Vagina (tissue), 2 donors: ENCODE measurements around the gene TMEM17.

Experiments used
- POLR2AphosphoS5 ChIP-seq, 2 donors: sonication (generic); formaldehyde crosslinking; IDR thresholded peaks; one replicate each; pipeline ENCODE4 v1.9.0; 2017; ENCODE audit warnings: antibody characterized with exemption in 2 of 2, mild to moderate bottlenecking in 2 of 2, low read depth in 1 of 2; ENCODE audit not compliant: insufficient read depth in 1 of 2
- TF ChIP-seq, protein P1 (sequence below), 3 experiments: fragments of 450-650 bp in 2 of 3; fragments of 200-600 bp in 1 of 3; sonication (generic) in 1 of 3; IDR thresholded peaks; one replicate each; pipeline ENCODE4 v1.5.1; 2017 to 2019; ENCODE audit warnings: antibody characterized with exemption in 3 of 3, mild to moderate bottlenecking in 2 of 3, moderate library complexity in 2 of 3

GRCh38 chr2:62459672-62460071, 46.3 kb downstream of the TMEM17 start:
- TF ChIP-seq, protein P1, sequence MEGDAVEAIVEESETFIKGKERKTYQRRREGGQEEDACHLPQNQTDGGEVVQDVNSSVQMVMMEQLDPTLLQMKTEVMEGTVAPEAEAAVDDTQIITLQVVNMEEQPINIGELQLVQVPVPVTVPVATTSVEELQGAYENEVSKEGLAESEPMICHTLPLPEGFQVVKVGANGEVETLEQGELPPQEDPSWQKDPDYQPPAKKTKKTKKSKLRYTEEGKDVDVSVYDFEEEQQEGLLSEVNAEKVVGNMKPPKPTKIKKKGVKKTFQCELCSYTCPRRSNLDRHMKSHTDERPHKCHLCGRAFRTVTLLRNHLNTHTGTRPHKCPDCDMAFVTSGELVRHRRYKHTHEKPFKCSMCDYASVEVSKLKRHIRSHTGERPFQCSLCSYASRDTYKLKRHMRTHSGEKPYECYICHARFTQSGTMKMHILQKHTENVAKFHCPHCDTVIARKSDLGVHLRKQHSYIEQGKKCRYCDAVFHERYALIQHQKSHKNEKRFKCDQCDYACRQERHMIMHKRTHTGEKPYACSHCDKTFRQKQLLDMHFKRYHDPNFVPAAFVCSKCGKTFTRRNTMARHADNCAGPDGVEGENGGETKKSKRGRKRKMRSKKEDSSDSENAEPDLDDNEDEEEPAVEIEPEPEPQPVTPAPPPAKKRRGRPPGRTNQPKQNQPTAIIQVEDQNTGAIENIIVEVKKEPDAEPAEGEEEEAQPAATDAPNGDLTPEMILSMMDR (IDR thresholded peaks at IDR 0.05) = no peak
- TF ChIP-seq POLR2AphosphoS5 (IDR thresholded peaks at IDR 0.05; ENCODE audit: insufficient read depth in 1 of 2, low read depth in 1 of 2) = no peak
